Bronchial epithelial cell (primary cell): ENCODE measurements around the gene OAS2. TPM values are rescaled to one million over a fixed set of nuclear protein-coding genes. Genes with fewer than 3 reads are reported as not detected.
"Not testable (repeated sequence)": the region's sequence is repeated elsewhere in the genome, so short reads cannot be mapped to it uniquely, and the experiment has no call there.

Source experiments
- DNase-seq: peaks from one replicate; pipeline ENCODE4 v3.0.0-alpha.2; 2010; ENCODE audit warnings: low read depth
- FAIRE-seq: peaks from 2 replicates; lab custom pipeline; 2011; peaks lifted over from hg19 to GRCh38; lab: Jason Lieb, UNC
- H3K27me3 ChIP-seq: 2 replicates; pipeline ENCODE4 v1.5.1; 2011; ENCODE audit warnings: low read length; ENCODE audit not compliant: control insufficient read depth, insufficient read depth
- H3K36me3 ChIP-seq: 2 replicates; pipeline ENCODE4 v1.5.1; 2011; ENCODE audit warnings: low read length; ENCODE audit not compliant: control insufficient read depth, insufficient read depth
- H3K4me3 ChIP-seq: 2 replicates; pipeline ENCODE4 v1.5.1; 2011; ENCODE audit warnings: mild to moderate bottlenecking, low read depth, low read length, control low read depth
- total RNA-seq: library from RNA; depleted of rRNA; stranded (reverse); fragments of >200 nt; gene quantifications from 2 replicates; pipeline ENCODE4 v1.2.1, GENCODE V29; 2014
- TF ChIP-seq, protein P1 (sequence below): IDR thresholded peaks from 2 replicates; pipeline ENCODE4 v1.5.1; 2011; ENCODE audit warnings: mild to moderate bottlenecking, moderate library complexity, low read length, control low read depth, inconsistent platforms; ENCODE audit not compliant: insufficient read depth, severe bottlenecking

Gene OAS2
- total RNA-seq, 1 donor from 2014 or later: 0.79 TPM

GRCh38 chr12:112946236-112947000, 31.9 kb upstream of the OAS2 start:
- TF ChIP-seq, protein P1, sequence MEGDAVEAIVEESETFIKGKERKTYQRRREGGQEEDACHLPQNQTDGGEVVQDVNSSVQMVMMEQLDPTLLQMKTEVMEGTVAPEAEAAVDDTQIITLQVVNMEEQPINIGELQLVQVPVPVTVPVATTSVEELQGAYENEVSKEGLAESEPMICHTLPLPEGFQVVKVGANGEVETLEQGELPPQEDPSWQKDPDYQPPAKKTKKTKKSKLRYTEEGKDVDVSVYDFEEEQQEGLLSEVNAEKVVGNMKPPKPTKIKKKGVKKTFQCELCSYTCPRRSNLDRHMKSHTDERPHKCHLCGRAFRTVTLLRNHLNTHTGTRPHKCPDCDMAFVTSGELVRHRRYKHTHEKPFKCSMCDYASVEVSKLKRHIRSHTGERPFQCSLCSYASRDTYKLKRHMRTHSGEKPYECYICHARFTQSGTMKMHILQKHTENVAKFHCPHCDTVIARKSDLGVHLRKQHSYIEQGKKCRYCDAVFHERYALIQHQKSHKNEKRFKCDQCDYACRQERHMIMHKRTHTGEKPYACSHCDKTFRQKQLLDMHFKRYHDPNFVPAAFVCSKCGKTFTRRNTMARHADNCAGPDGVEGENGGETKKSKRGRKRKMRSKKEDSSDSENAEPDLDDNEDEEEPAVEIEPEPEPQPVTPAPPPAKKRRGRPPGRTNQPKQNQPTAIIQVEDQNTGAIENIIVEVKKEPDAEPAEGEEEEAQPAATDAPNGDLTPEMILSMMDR: no peak
- no peak for DNase-seq
- no peak for FAIRE-seq
- H3K4me3 ChIP-seq: no peak overlapping the region
- H3K27me3 ChIP-seq: no peaks in the 10 kb centered on the region
- H3K36me3 ChIP-seq: no peaks in the 10 kb centered on the region

DNA sequence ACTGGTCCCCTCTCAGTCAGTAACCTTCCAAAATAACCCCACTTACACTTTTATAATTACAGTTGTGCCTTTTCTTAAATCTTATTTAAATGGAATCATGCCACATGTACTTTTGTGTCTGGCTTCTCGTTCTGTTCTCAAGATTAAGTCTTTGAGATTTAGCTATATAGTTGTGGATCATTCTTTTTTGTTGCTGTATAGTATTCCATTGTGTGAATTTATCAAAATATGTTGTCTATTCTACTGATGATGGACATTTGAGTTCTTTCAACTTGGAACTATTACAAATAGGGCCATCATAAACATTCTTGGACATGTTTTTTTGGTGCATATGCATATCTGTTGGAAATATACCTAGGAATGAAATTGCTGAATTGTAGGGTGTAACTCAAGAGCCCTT, 31.0 kb upstream of the OAS2 start:
- FAIRE-seq (no peak), DNase-seq (no peak)
- Histone ChIP-seq H3K4me3 (no peak overlapping the region), H3K36me3 (no peaks in the 10 kb centered on the region), H3K27me3 (no peaks in the 10 kb centered on the region)
- TF ChIP-seq, protein P1: no peak

DNA sequence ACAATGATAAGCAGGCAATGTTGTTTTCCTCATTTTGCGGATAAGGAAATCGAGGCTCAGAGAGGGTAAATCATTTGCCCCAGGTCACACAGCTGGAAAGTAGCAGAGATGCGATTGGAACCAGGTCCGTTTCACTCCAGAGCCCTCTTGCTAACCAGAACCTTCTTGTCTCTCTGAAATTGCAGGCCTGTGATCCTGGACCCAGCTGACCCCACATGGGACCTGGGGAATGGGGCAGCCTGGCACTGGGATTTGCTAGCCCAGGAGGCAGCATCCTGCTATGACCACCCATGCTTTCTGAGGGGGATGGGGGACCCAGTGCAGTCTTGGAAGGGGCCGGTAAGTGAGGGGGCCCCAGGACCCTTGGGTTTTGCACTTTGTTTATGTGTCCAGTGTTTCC, 30.6 kb upstream of the OAS2 start:
- TF ChIP-seq, protein P1: no peak
- Histone ChIP-seq H3K4me3 (no peak overlapping the region), H3K36me3 (no peaks in the 10 kb centered on the region), H3K27me3 (no peaks in the 10 kb centered on the region)
- no peak for FAIRE-seq
- no peak for DNase-seq

- no peaks in the 10 kb centered on the region for H3K36me3 ChIP-seq
- DNase-seq (no peak), FAIRE-seq (no peak)
- no peak overlapping the region for H3K4me3 ChIP-seq
- no peaks in the 10 kb centered on the region for H3K27me3 ChIP-seq
- TF ChIP-seq, protein P1: no peak
Measured at GRCh38 chr12:112948806-112949205, 29.5 kb upstream of the OAS2 start.

GRCh38 chr12:112950701-112951100, 27.6 kb upstream of the OAS2 start:
- TF ChIP-seq, protein P1: no peak
- Histone ChIP-seq H3K27me3 (no peaks in the 10 kb centered on the region), H3K36me3 (no peaks in the 10 kb centered on the region), H3K4me3 (no peak overlapping the region)
- DNase-seq (no peak), FAIRE-seq (no peak)

- H3K36me3 ChIP-seq, H3K4me3 ChIP-seq, FAIRE-seq, DNase-seq, H3K27me3 ChIP-seq: not testable (repeated sequence)
Measured at GRCh38 chr12:112957125-112957524, 21.2 kb upstream of the OAS2 start.
